ENCODE data around the gene RAB40A. TPM values are rescaled to one million over a fixed set of nuclear protein-coding genes. Genes with fewer than 3 reads are reported as not detected.
A peak's percentile ranks its signal among the peaks of the same experiment; 100 is the strongest.
"Not testable (repeated sequence)": the region's sequence is repeated elsewhere in the genome, so short reads cannot be mapped to it uniquely, and the experiment has no call there.

Gene RAB40A
- total RNA-seq, 2 donors from 2014 or later = 0.21 to 0.36 TPM

- H3K4me3 Mint-ChIP-seq; H3K36me3 Mint-ChIP-seq (ENCODE audit: insufficient read depth in 2 of 2); DNase-seq: not testable (repeated sequence)
Observed at GRCh38 chrX:103469977-103470376, 49.3 kb downstream of the RAB40A start.

DNA sequence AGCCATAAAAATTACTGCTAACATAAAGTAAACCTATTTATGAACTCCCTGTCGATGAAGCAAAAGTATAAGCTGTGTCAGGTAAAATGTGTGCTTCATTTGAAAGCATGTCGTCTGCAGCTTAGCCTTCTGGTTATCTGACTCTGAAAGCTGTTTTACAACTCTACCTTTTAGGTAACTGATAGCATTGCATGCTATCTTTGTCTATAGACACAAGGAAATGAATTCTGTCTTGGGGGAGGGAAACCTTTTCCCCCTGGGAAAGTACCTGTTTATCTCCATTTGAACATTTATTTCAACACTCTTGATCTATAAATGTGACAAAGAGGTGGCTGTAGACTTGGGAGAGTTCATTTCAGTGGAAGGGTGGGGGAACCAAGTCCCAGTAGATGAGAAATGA lies 51.4 kb downstream of the RAB40A start:
- H3K27ac Mint-ChIP-seq = no peak overlapping the region
- peaks cover 10% of the 10 kb centered on the region for H3K4me1 Mint-ChIP-seq (ENCODE audit: low read depth)
- DNase-seq (no peak), ATAC-seq (replicated peaks in 1 of 2) (no peak)
- peaks cover 17% of the 10 kb centered on the region for H3K27me3 Mint-ChIP-seq (ENCODE audit: low read depth)
- H3K36me3 Mint-ChIP-seq (ENCODE audit: insufficient read depth in 2 of 2) = no peaks in the 10 kb centered on the region
- H3K4me3 Mint-ChIP-seq = no peak overlapping the region
- no peaks in the 10 kb centered on the region for H3K9me3 Mint-ChIP-seq

More at GRCh38 chrX:103469977-103470376, 49.3 kb downstream of the RAB40A start:
- ATAC-seq (replicated peaks in 1 of 2); H3K27ac Mint-ChIP-seq; H3K4me1 Mint-ChIP-seq (ENCODE audit: low read depth); H3K27me3 Mint-ChIP-seq (ENCODE audit: low read depth); H3K9me3 Mint-ChIP-seq: not testable (repeated sequence)

GRCh38 chrX:103467156-103467555 lies 52.1 kb downstream of the RAB40A start:
- H3K27ac Mint-ChIP-seq = no peak overlapping the region
- peaks cover 13% of the 10 kb centered on the region for H3K4me1 Mint-ChIP-seq (ENCODE audit: low read depth)
- DNase-seq (no peak), ATAC-seq (replicated peaks in 1 of 2) (no peak)
- no peaks in the 10 kb centered on the region for H3K36me3 Mint-ChIP-seq (ENCODE audit: insufficient read depth in 2 of 2)
- H3K27me3 Mint-ChIP-seq (ENCODE audit: low read depth) = peaks cover 22% of the 10 kb centered on the region
- no peak overlapping the region for H3K4me3 Mint-ChIP-seq
- H3K9me3 Mint-ChIP-seq = no peaks in the 10 kb centered on the region

DNA sequence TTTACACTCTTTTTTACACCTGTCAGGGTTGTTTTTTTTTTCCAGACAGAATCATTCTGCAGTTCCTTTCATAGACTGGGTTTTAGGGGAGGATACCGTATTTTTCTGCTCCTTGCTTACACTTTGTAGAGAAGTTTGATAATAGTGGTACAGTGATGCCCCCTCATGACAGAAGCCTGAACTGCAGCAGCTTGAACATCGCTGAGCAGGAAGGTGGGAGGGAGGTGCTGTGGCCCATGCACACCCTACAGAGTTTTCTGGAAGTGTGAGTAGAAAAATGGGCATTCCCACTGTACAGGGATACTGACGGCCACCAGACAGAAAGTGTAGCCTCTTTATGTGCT lies 54.5 kb downstream of the RAB40A start:
- Mint-ChIP-seq H3K27me3 (ENCODE audit: low read depth) (peaks cover 27% of the 10 kb centered on the region), H3K4me3 (peak overlapping the region; percentile 92 to 95), H3K9me3 (no peaks in the 10 kb centered on the region), H3K27ac (peak overlapping the region; percentile 71), H3K36me3 (ENCODE audit: insufficient read depth in 2 of 2) (peaks cover 0 to 3% of the 10 kb centered on the region in 2 donors), H3K4me1 (ENCODE audit: low read depth) (peaks cover 14% of the 10 kb centered on the region)
- DNase-seq (peak; percentile 72), ATAC-seq (replicated peaks in 1 of 2) (peak; percentile 90 to 91)

GRCh38 chrX:103464072-103464773 lies 55.1 kb downstream of the RAB40A start:
- peaks cover 27% of the 10 kb centered on the region for H3K27me3 Mint-ChIP-seq (ENCODE audit: low read depth)
- DNase-seq (peak; percentile 8 to 36), ATAC-seq (replicated peaks in 1 of 2) (peak; percentile 74 to 78)
- peak overlapping the region; percentile 71 for H3K27ac Mint-ChIP-seq
- no peaks in the 10 kb centered on the region for H3K9me3 Mint-ChIP-seq
- peaks cover under 1 to 3% of the 10 kb centered on the region in 2 donors for H3K36me3 Mint-ChIP-seq (ENCODE audit: insufficient read depth in 2 of 2)
- H3K4me1 Mint-ChIP-seq (ENCODE audit: low read depth) = peaks cover 14% of the 10 kb centered on the region
- peak overlapping the region; percentile 92 to 95 for H3K4me3 Mint-ChIP-seq

DNA sequence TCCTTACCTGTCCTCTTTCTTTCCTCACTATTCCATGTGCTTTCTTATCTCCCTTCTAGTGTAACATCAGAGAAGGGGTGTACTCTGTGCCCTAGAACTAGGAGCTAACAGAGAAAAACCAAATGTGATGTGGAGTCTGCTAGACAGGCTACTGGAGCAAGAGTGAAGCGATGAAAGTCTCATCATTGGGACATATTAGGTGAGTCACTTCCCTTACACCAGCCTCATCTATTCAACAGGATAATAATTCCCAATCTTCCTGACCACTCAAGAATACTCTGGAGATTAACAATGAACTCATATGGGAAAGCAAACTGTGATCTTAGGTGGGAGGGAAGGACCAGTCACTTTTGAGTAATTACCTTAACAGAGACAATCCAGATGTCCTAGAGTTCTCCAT lies 58.1 kb downstream of the RAB40A start:
- Mint-ChIP-seq H3K4me3 (no peak overlapping the region), H3K4me1 (ENCODE audit: low read depth) (peaks cover 14% of the 10 kb centered on the region), H3K27ac (no peak overlapping the region), H3K36me3 (ENCODE audit: insufficient read depth in 2 of 2) (peaks cover 1 to 3% of the 10 kb centered on the region in 2 donors), H3K27me3 (ENCODE audit: low read depth) (peaks cover 18% of the 10 kb centered on the region), H3K9me3 (peaks cover 0 to 1% of the 10 kb centered on the region in 2 donors)
- no peak for ATAC-seq (replicated peaks in 1 of 2)
- no peak for DNase-seq

- H3K27me3 Mint-ChIP-seq (ENCODE audit: low read depth) = peaks cover 18% of the 10 kb centered on the region
- not testable (repeated sequence) for H3K4me3 Mint-ChIP-seq; H3K36me3 Mint-ChIP-seq (ENCODE audit: insufficient read depth in 2 of 2); ATAC-seq (replicated peaks in 1 of 2); H3K9me3 Mint-ChIP-seq; H3K27ac Mint-ChIP-seq
- DNase-seq = peak; percentile 3 to 9
- H3K4me1 Mint-ChIP-seq (ENCODE audit: low read depth) = peaks cover 14% of the 10 kb centered on the region
Observed at GRCh38 chrX:103460001-103460755, 59.1 kb downstream of the RAB40A start.

- no peaks in the 10 kb centered on the region for H3K36me3 Mint-ChIP-seq (ENCODE audit: insufficient read depth in 2 of 2)
- H3K27me3 Mint-ChIP-seq (ENCODE audit: low read depth) = peaks cover 7% of the 10 kb centered on the region
- H3K9me3 Mint-ChIP-seq = peaks cover 0 to 1% of the 10 kb centered on the region in 2 donors
- no peak overlapping the region for H3K4me3 Mint-ChIP-seq
- ATAC-seq (replicated peaks in 1 of 2) (no peak), DNase-seq (no peak)
- no peak overlapping the region for H3K27ac Mint-ChIP-seq
- H3K4me1 Mint-ChIP-seq (ENCODE audit: low read depth) = no peaks in the 10 kb centered on the region
Observed at GRCh38 chrX:103453655-103454054, 65.6 kb downstream of the RAB40A start.

Other genes starting within 250 kb of the RAB40A start
- not detected for gene TCEAL5, start 242.7 kb downstream of the RAB40A start, total RNA-seq
- gene BEX2, start 208.5 kb downstream of the RAB40A start, total RNA-seq = 10 to 100 TPM; 36.7 to 45.6 TPM
- not detected for gene TCEAL7, start 189.2 kb downstream of the RAB40A start, total RNA-seq
- 1 to 10 TPM; 1.6 to 3.5 TPM for gene TCEAL9, start 163.0 kb downstream of the RAB40A start, total RNA-seq
- 10 to 100 TPM; 17.3 to 33.0 TPM for gene BEX3, start 143.0 kb downstream of the RAB40A start, total RNA-seq
- gene TCEAL4, start 66.0 kb upstream of the RAB40A start, total RNA-seq = 10 to 100 TPM; 12.9 to 17.7 TPM
- gene TCEAL3, start 88.5 kb upstream of the RAB40A start, total RNA-seq = 1 to 10 TPM; 5.9 to 6.5 TPM
- gene TCEAL1, start 109.5 kb upstream of the RAB40A start, total RNA-seq = 1 to 10 TPM; 6.1 to 8.7 TPM
- 100 to 1,000 TPM; 154 to 171 TPM for gene MORF4L2, start 167.2 kb upstream of the RAB40A start, total RNA-seq
- gene TMEM31, start 191.4 kb upstream of the RAB40A start, total RNA-seq = under 1 TPM in 1 of 2 donors, not detected in 1; 0.46 TPM